Measurements from ENCODE around the gene VGLL3.

The VGLL3 gene

GRCh38 chr3:86949850-86950249, 41.1 kb downstream of the VGLL3 start:
- no peak overlapping the region for H3K27ac ChIP-seq
- TF ChIP-seq ZFX (IDR thresholded peaks at IDR 0.05) = no peak
- no peak for TF ChIP-seq CTCF (conservative IDR thresholded peaks at IDR 0.05)

GRCh38 chr3:86948822-86949221, 42.1 kb downstream of the VGLL3 start:
- no peak for TF ChIP-seq CTCF (conservative IDR thresholded peaks at IDR 0.05)
- no peak for TF ChIP-seq ZFX (IDR thresholded peaks at IDR 0.05)
- no peak overlapping the region for H3K27ac ChIP-seq

GRCh38 chr3:86942206-86942605, 48.7 kb downstream of the VGLL3 start:
- no peak overlapping the region for H3K27ac ChIP-seq
- TF ChIP-seq CTCF (conservative IDR thresholded peaks at IDR 0.05) (no peak), ZFX (IDR thresholded peaks at IDR 0.05) (no peak)

GRCh38 chr3:86938416-86939105, 52.4 kb downstream of the VGLL3 start:
- TF ChIP-seq CTCF (conservative IDR thresholded peaks at IDR 0.05) = no peak
- TF ChIP-seq ZFX (IDR thresholded peaks at IDR 0.05) = no peak
- H3K27ac ChIP-seq = no peak overlapping the region

GRCh38 chr3:86937306-86937791, 53.6 kb downstream of the VGLL3 start:
- no peak for TF ChIP-seq CTCF (conservative IDR thresholded peaks at IDR 0.05)
- TF ChIP-seq ZFX (IDR thresholded peaks at IDR 0.05) = no peak
- no peak overlapping the region for H3K27ac ChIP-seq

GRCh38 chr3:86934851-86935250, 56.1 kb downstream of the VGLL3 start:
- TF ChIP-seq CTCF (conservative IDR thresholded peaks at IDR 0.05) = no peak
- no peak for TF ChIP-seq ZFX (IDR thresholded peaks at IDR 0.05)
- no peak overlapping the region for H3K27ac ChIP-seq

GRCh38 chr3:86930831-86931230, 60.1 kb downstream of the VGLL3 start:
- H3K27ac ChIP-seq = no peak overlapping the region
- TF ChIP-seq CTCF (conservative IDR thresholded peaks at IDR 0.05) = no peak
- no peak for TF ChIP-seq ZFX (IDR thresholded peaks at IDR 0.05)
